ENCODE measurements around the gene UNC5C. TPM values are rescaled to one million over a fixed set of nuclear protein-coding genes. Genes with fewer than 3 reads are reported as not detected.

Gene UNC5C
- total RNA-seq, 1 donor from 2014 or later, result 2.0 TPM

DNA sequence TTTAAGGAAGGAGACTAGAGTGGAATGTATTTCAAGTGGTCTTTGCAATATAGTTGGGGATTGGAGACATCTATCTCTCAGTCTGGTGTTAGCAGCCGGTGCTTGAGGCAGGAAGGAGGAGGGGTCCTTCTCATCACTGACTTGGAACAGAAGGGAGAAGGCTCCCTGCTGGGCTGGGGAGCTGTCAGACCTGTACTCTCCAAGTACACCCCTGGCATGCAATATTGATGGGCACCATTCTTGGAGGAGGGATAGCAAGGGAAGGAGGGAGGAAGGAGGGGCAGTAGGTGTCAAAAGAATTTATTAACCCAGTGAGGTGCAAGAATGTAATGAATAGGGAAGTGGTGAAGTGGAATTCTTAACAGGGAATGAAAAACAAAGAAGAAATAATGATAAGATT lies 338.8 kb downstream of the UNC5C start:
- Histone ChIP-seq H3K36me3 (no peaks in the 10 kb centered on the region), H3K4me1 (no peaks in the 10 kb centered on the region), H3K27ac (replicated peaks) (no peak overlapping the region), H3K27me3 (ENCODE audit: low read depth) (peaks cover 7% of the 10 kb centered on the region), H3K9me3 (replicated peaks) (no peaks in the 10 kb centered on the region), H3K4me3 (no peak overlapping the region)
- intact Hi-C loops (cut with micrococcal nuclease), result no loop called here
- no peak for DNase-seq
- TF ChIP-seq, protein P1, sequence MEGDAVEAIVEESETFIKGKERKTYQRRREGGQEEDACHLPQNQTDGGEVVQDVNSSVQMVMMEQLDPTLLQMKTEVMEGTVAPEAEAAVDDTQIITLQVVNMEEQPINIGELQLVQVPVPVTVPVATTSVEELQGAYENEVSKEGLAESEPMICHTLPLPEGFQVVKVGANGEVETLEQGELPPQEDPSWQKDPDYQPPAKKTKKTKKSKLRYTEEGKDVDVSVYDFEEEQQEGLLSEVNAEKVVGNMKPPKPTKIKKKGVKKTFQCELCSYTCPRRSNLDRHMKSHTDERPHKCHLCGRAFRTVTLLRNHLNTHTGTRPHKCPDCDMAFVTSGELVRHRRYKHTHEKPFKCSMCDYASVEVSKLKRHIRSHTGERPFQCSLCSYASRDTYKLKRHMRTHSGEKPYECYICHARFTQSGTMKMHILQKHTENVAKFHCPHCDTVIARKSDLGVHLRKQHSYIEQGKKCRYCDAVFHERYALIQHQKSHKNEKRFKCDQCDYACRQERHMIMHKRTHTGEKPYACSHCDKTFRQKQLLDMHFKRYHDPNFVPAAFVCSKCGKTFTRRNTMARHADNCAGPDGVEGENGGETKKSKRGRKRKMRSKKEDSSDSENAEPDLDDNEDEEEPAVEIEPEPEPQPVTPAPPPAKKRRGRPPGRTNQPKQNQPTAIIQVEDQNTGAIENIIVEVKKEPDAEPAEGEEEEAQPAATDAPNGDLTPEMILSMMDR (IDR thresholded peaks at IDR 0.05; ENCODE audit: borderline replicate concordance), result no peak

DNA sequence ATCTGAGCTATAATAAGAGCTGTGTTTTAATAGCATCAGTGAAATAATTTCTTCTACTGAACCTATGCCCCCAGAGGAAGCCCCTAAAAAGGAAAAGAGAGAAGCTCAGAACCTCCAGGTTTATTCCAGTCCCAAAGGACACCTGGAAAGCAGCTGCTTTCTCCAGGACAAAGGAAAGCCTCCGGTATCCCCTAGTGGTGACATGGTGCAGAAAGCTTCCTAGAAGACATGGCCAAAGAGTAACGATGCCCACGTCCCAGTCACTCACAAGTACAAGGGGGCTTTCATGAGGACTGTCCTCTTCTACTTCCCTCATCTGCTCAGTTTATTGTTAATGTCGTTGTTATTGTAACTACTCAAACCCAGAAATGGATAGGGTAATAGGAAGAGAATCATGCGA lies 343.9 kb downstream of the UNC5C start:
- Histone ChIP-seq H3K4me1 (no peaks in the 10 kb centered on the region), H3K36me3 (peaks cover 6% of the 10 kb centered on the region), H3K9me3 (replicated peaks) (no peaks in the 10 kb centered on the region), H3K4me3 (no peak overlapping the region), H3K27ac (replicated peaks) (no peak overlapping the region), H3K27me3 (ENCODE audit: low read depth) (no peaks in the 10 kb centered on the region)
- no peak for DNase-seq
- TF ChIP-seq, protein P1 (IDR thresholded peaks at IDR 0.05; ENCODE audit: borderline replicate concordance), result peak; percentile 23
- intact Hi-C loops (cut with micrococcal nuclease), result no loop called here

DNA sequence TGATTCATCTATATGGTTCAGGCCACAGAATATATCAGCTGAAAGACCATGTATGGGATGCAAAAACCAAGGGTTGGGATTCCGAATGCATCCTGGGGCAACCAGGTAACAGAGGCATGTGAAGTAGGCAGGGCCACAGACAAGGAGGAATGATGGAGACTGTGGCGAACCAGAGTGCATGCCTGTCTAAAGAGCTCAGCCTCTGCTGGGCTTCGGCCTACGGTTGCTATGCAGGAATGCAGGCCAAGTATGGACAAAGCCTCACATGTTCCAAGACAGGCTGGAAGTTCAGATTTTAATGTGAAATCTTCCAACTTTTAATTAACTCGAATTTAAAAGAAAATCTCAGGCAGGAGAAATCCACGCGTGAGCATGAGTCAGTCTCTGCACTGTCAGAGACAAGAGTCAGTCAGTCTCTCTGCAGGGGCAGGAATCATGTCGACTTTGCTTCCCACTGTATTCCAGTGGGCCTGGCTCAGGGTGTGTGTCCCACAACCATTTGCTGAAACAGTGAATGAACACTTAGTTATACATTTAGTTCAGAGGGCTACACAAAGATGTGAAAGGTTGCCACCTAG lies 344.4 kb downstream of the UNC5C start:
- Histone ChIP-seq H3K27me3 (ENCODE audit: low read depth) (no peaks in the 10 kb centered on the region), H3K4me3 (no peak overlapping the region), H3K27ac (replicated peaks) (no peak overlapping the region), H3K36me3 (peaks cover 6% of the 10 kb centered on the region), H3K4me1 (no peaks in the 10 kb centered on the region), H3K9me3 (replicated peaks) (no peaks in the 10 kb centered on the region)
- no peak for DNase-seq
- intact Hi-C loops (cut with micrococcal nuclease), result no loop called here
- TF ChIP-seq, protein P1 (IDR thresholded peaks at IDR 0.05; ENCODE audit: borderline replicate concordance), result no peak

DNA sequence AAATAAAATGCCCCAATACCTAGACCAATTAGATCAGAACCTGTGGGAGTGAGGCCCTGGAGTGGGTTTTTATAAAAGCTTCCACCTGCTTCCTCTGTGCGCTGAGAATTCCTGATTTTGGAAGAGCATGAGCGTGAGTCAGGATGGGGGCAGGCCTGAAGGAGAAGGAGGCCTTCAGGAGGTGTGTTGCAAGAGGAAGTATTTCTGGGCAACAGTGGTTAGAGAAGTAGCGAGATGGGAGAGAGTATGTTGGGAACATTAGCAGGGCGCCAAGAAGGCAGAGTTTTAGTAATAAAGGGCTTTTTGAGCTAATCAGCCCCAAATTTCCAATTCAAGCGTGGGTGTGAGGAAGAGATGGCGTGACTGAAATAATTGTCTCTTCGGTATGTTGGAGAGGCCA lies 349.8 kb downstream of the UNC5C start:
- intact Hi-C loops (cut with micrococcal nuclease), result no loop called here

DNA sequence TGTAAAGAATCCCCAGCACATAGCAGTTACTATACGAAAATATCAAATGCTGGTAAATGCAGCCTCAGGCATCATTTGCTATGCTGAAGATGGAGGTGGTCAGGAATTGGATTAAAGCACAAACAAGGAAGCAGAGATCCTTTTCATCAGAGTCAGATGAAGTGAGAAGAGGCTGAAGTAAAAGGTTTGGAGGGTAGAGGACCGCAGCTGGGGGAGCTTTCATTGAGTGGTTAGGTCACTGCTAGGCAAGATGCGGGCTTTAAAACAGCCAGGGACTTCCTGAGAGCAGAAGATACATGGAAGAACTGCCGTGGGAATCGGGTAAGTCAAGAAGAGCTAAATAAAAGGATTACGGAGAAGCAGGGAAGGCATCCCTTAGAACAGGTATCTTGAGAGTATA lies 351.4 kb downstream of the UNC5C start:
- Histone ChIP-seq H3K27me3 (ENCODE audit: low read depth) (no peaks in the 10 kb centered on the region), H3K27ac (replicated peaks) (no peak overlapping the region), H3K36me3 (peaks cover 2% of the 10 kb centered on the region), H3K4me3 (no peak overlapping the region), H3K9me3 (replicated peaks) (no peaks in the 10 kb centered on the region), H3K4me1 (no peaks in the 10 kb centered on the region)
- no peak for DNase-seq
- intact Hi-C loops (cut with micrococcal nuclease), result no loop called here
- TF ChIP-seq, protein P1 (IDR thresholded peaks at IDR 0.05; ENCODE audit: borderline replicate concordance), result no peak

More for the DNA sequence above, 349.8 kb downstream of the UNC5C start:
- H3K4me1 ChIP-seq, result no peaks in the 10 kb centered on the region
- H3K27ac ChIP-seq (replicated peaks), result no peak overlapping the region
- TF ChIP-seq, protein P1 (IDR thresholded peaks at IDR 0.05; ENCODE audit: borderline replicate concordance), result no peak
- peaks cover 6% of the 10 kb centered on the region for H3K36me3 ChIP-seq
- no peaks in the 10 kb centered on the region for H3K27me3 ChIP-seq (ENCODE audit: low read depth)
- DNase-seq, result no peak
- no peaks in the 10 kb centered on the region for H3K9me3 ChIP-seq (replicated peaks)
- H3K4me3 ChIP-seq, result no peak overlapping the region

Measured in left ventricle myocardium inferior (tissue), 1 donor.